HFFc6 (cell line): ENCODE data around the gene RAC2. TPM values are rescaled to one million over a fixed set of nuclear protein-coding genes. Genes with fewer than 3 reads are reported as not detected.
"Not testable (repeated sequence)": the region's sequence is repeated elsewhere in the genome, so short reads cannot be mapped to it uniquely, and the experiment has no call there.

Experiments
- DNase-seq: peaks from one replicate; pipeline ENCODE4 v3.0.0-alpha.2; 2018
- H3K27ac Mint-ChIP-seq: 2 replicates; pipeline ENCODE4 v1.8.0; 2020; ENCODE audit warnings: mild to moderate bottlenecking, mixed read lengths
- H3K27me3 Mint-ChIP-seq: 2 replicates; pipeline ENCODE4 v1.8.0; 2021; ENCODE audit warnings: mild to moderate bottlenecking, moderate library complexity, mixed read lengths; ENCODE audit not compliant: insufficient read depth
- H3K36me3 Mint-ChIP-seq: 2 replicates; pipeline ENCODE4 v1.8.0; 2021; ENCODE audit warnings: low read depth, mixed read lengths
- H3K4me1 Mint-ChIP-seq: 2 replicates; pipeline ENCODE4 v1.8.0; 2020; ENCODE audit warnings: low read depth, mixed read lengths
- H3K4me3 Mint-ChIP-seq: 2 replicates; pipeline ENCODE4 v1.8.0; 2020; ENCODE audit warnings: mild to moderate bottlenecking, moderate library complexity, mixed read lengths
- H3K9me3 Mint-ChIP-seq: 2 replicates; pipeline ENCODE4 v1.8.0; 2020; ENCODE audit warnings: mild to moderate bottlenecking, mixed read lengths
- total RNA-seq, 6 experiments: library from RNA; stranded (reverse); fragmentation: NEBNext Ultra II Directional; extraction: Animal tissue kit (Norgen Biotek cat#: 25700); gene quantifications; 2 replicates in 1 of 6; 3 replicates in 5 of 6; pipeline ENCODE4 v1.2.3, GENCODE V29; 2021
- TF ChIP-seq, protein P1 (sequence below): fragments of 200-600 bp; sonication (generic); IDR thresholded peaks from 2 replicates; pipeline ENCODE4 v1.5.0; 2021; ENCODE audit warnings: antibody characterized with exemption, mild to moderate bottlenecking

The RAC2 gene
- total RNA-seq, 6 experiments from 2014 or later, result 29.9 to 57.2 (median 53.5) TPM

DNA sequence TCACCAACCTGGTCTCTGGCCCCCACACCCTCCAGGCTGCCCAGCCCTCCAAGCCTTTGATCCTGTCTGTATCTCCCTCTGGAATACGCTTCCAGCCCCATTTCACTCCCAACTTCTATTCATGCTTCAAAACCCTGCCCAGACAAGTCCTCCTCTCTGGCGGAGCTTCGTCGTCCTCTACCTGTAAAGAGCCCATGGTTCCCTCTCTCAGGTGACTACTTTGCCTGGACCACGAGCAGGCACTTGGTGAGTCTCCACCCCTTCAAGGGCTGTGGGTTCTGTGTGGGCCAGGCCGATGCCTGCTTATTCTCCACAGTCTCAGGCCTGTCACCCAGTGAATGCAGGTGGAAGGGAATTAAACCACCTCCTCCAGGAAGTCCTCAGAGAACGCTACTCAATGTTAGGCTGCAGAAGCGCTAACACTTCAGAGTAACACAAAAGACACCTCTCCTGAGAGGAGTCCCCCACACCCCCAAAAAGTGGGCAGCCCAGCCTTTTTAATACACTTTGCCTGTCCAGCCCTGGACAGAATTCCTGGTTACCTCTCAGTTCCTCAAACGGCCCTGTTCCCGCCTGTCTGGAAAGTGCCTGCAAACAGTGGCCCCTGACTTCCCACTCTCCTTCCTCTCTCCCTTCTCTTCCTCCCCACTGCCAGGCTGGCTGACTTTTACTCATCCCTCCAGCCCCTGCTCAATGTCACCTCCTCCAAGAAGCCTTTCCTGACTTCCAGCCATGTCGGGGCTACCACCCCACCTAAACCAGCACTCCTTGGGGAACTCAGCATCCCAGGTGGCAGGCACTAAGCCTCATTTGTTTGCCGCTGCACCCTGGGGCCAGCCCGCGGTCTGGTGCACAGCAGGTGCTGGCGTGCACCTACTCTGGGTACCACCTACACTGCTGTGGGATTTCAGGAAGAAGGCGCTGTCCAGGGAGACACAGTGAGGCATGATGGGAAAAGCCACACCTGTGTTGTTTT is 9.0 kb downstream of the RAC2 start:
- no peaks in the 10 kb centered on the region; the same call in 1 of the 2 replicates for H3K36me3 Mint-ChIP-seq
- H3K27ac Mint-ChIP-seq, result no peak overlapping the region
- no peaks in the 10 kb centered on the region for H3K9me3 Mint-ChIP-seq
- H3K4me3 Mint-ChIP-seq, result no peak overlapping the region
- peaks cover 16% of the 10 kb centered on the region for H3K4me1 Mint-ChIP-seq
- peaks cover 11% of the 10 kb centered on the region for H3K27me3 Mint-ChIP-seq
- TF ChIP-seq, protein P1, sequence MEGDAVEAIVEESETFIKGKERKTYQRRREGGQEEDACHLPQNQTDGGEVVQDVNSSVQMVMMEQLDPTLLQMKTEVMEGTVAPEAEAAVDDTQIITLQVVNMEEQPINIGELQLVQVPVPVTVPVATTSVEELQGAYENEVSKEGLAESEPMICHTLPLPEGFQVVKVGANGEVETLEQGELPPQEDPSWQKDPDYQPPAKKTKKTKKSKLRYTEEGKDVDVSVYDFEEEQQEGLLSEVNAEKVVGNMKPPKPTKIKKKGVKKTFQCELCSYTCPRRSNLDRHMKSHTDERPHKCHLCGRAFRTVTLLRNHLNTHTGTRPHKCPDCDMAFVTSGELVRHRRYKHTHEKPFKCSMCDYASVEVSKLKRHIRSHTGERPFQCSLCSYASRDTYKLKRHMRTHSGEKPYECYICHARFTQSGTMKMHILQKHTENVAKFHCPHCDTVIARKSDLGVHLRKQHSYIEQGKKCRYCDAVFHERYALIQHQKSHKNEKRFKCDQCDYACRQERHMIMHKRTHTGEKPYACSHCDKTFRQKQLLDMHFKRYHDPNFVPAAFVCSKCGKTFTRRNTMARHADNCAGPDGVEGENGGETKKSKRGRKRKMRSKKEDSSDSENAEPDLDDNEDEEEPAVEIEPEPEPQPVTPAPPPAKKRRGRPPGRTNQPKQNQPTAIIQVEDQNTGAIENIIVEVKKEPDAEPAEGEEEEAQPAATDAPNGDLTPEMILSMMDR, result no peak
- no peak for DNase-seq

- DNase-seq, result no peak
- peaks cover 11% of the 10 kb centered on the region for H3K27me3 Mint-ChIP-seq
- no peaks in the 10 kb centered on the region for H3K9me3 Mint-ChIP-seq
- no peak overlapping the region for H3K4me3 Mint-ChIP-seq
- peaks cover 26% of the 10 kb centered on the region for H3K4me1 Mint-ChIP-seq
- H3K36me3 Mint-ChIP-seq, result no peaks in the 10 kb centered on the region; the same call in 1 of the 2 replicates
- H3K27ac Mint-ChIP-seq, result no peak overlapping the region
- TF ChIP-seq, protein P1, result no peak
These were observed 10.1 kb downstream of the RAC2 start for GRCh38 chr22:37233751-37234631.

- H3K4me3 Mint-ChIP-seq, DNase-seq, H3K9me3 Mint-ChIP-seq, H3K36me3 Mint-ChIP-seq, H3K27ac Mint-ChIP-seq: not testable (repeated sequence)
- Mint-ChIP-seq H3K27me3 (peaks cover 11% of the 10 kb centered on the region), H3K4me1 (peaks cover 33% of the 10 kb centered on the region)
These were observed 10.7 kb downstream of the RAC2 start for GRCh38 chr22:37233371-37233750.

- TF ChIP-seq, protein P1, result no peak
- DNase-seq, result no peak
- Mint-ChIP-seq H3K4me3 (no peak overlapping the region), H3K4me1 (peaks cover 37% of the 10 kb centered on the region), H3K9me3 (no peaks in the 10 kb centered on the region), H3K27ac (no peak overlapping the region), H3K36me3 (no peaks in the 10 kb centered on the region; the same call in 1 of the 2 replicates), H3K27me3 (peaks cover 6% of the 10 kb centered on the region)
These were observed 11.7 kb downstream of the RAC2 start for GRCh38 chr22:37232140-37232998.

GRCh38 chr22:37231406-37232139 is 12.5 kb downstream of the RAC2 start:
- H3K27ac Mint-ChIP-seq, result no peak overlapping the region; the same call in 1 of the 2 replicates
- no peaks in the 10 kb centered on the region for H3K9me3 Mint-ChIP-seq

More at GRCh38 chr22:37231406-37232139, 12.5 kb downstream of the RAC2 start:
- TF ChIP-seq, protein P1, result no peak
- peaks cover 37% of the 10 kb centered on the region for H3K4me1 Mint-ChIP-seq
- DNase-seq, result no peak
- H3K4me3 Mint-ChIP-seq, result no peak overlapping the region
- H3K36me3 Mint-ChIP-seq, result no peaks in the 10 kb centered on the region; the same call in 1 of the 2 replicates
- H3K27me3 Mint-ChIP-seq, result peaks cover 6% of the 10 kb centered on the region
